Measurements from ENCODE around the gene CMYA5.

DNA sequence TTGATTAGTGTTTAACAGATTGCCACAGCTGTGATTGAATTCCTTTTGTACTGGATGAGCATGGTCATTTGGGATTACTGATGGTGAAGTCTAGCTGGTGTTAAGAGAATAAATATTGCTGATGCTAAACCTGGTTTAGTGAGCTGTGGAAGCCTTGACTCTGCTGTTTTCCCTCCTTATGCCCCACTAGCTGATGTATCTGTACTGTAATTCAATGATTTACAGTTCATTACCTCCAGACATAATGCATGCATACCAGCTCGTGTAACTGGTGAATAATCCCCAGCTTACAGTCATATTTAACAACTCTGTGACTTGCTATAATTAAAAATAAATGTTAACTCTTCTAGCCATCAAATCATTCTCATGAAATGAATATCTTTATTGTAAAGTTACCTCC lies 1.7 kb upstream of the CMYA5 start:
- TF ChIP-seq CTCF (conservative IDR thresholded peaks at IDR 0.05) (no peak), EZH2 (IDR thresholded peaks at IDR 0.05; ENCODE audit: low read depth) (no peak)
